Germinal center (tissue), 1 donor: ENCODE measurements around the gene TKT.

ENCODE experiments used
- DNase-seq: peaks from one replicate; pipeline ENCODE4 v3.0.0; 2012; ENCODE audit warnings: mixed read lengths, low spot score

Gene TKT

GRCh38 chr3:53180305-53181023, 75.4 kb downstream of the TKT start:
- DNase-seq = peak; percentile 82

- DNase-seq = no peak
Measured at GRCh38 chr3:53179580-53179979, 76.2 kb downstream of the TKT start.

GRCh38 chr3:53178246-53178645, 77.6 kb downstream of the TKT start:
- no peak for DNase-seq

GRCh38 chr3:53175613-53176540, 79.9 kb downstream of the TKT start:
- no peak for DNase-seq
